NCI-H2107 treated with DMSO at 0.1 percent for 48 hours (cell line): ENCODE results near the gene FAXDC2.
"Not testable (repeated sequence)": the region's sequence is repeated elsewhere in the genome, so short reads cannot be mapped to it uniquely, and the experiment has no call there.

ENCODE experiments used
- DNase-seq: peaks from one replicate; lab custom pipeline; 2025; ENCODE audit not compliant: unreplicated experiment; lab: John Stamatoyannopoulos, UW

Gene FAXDC2

DNA sequence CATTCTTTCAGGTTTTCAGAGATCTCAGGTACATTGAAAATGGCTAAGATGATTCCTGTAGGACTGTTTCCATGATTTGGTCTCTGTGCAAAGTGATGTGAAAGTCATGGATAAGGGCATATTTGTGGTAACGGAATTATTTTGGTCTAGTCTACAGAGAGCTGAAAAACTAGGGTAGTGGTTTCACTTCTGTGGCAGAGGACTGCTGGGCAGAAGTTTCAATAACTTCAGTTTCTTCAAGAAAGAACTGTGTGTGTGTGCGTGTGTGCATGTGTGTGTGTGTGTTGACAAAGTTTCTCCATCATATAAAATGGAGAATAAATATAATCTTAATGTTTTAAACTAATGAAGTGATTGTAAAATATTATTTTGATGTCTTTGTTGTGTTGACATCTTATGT is 12.4 kb upstream of the FAXDC2 start:
- no peak for DNase-seq

DNA sequence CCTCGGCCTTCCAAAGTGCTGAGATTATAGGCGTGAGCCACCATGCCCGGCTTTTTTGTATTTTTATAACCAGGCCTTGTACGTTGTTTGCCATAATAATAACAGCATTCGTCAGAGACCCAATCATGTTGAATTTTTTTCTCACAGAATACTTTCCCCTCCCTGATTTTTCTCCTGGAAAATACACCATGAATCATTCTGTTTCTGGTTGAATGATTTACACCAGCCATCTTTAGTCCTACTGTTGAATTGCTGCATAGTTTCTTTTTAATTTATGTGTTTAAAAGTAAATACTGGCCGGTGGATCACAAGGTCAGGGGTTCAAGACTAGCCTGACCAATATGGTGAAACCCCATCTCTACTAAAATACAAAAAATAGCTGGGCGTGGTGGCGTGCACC is 11.5 kb upstream of the FAXDC2 start:
- no peak for DNase-seq

DNA sequence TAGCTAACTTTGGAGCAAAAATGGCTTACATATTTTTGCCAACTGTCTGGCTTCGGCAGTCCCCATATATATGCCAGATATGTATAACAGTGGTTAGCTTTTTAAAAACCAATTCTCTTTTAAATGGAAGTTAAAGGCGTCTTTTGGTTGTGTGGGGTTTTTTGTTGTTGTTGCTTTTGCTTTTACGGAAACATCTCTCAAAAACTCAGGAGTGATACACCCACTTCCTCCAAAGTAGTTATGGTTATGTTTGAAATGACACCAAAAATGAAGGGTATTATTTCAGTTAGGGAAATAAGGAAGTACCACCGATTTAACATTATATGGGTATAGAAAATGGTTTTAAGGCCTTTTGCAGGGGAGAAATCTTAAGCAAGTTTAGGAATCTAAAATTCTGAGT is 10.4 kb upstream of the FAXDC2 start:
- no peak for DNase-seq

DNA sequence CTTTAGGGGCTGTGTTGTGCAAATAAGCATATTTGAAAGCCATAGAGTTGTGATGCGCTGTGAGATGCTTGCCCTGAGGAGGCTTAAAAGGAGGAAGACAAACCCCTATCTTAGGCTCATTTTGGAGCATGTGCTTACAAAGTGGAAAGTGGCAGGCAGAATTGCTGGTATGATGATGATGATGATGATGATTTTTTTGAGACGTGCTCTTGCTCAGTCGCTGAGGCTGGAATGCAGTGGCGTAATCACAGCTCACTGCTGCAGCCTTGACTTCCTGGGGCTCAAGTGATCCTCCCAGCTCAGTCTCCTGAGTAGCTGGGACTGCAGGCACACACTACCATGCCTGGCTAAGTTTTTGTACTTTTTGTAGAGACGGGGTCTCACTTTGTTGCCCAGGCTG is 9.7 kb upstream of the FAXDC2 start:
- DNase-seq: no peak

DNA sequence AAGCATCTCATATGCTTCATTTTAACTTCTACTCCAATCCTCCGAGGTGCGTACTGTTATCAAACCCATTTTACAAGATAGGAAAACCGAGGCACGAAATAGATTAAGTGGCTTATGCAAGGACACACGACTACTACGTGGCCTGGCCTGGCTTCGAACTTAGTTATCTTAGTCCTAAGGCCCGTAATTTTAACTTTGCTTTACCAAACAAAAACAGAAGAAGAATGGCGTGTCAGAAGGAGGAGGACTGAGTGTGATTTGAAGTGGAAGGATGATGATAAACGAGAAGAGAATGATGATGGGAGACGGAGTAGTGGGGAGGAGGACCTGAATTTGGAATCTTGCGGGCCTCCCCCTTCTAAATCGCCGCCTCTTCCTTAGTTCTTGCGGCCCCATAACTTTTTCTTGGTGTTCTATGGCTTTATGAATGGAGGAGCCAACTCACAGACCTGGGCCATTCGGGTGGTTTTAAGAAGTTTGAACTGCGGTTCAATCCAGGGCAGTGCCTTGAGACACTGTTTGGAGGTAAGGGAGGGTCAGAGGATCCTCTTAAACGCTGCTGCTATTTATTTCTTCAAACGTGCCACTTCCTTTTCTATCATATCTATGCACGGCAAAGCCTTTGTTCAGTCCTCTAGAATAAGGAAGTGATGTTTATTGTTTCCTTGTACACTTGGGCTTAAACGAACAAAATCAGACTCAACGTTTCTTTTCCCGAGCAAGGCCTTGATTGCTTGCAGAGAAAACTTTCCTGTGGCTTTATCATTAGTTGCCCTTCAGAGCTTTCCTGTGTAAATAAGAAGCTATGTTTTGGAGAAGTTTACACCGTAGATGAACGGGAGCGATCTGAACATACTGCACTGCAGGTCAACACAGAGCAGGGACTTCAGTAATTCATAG is 8.8 kb upstream of the FAXDC2 start:
- no peak for DNase-seq

DNA sequence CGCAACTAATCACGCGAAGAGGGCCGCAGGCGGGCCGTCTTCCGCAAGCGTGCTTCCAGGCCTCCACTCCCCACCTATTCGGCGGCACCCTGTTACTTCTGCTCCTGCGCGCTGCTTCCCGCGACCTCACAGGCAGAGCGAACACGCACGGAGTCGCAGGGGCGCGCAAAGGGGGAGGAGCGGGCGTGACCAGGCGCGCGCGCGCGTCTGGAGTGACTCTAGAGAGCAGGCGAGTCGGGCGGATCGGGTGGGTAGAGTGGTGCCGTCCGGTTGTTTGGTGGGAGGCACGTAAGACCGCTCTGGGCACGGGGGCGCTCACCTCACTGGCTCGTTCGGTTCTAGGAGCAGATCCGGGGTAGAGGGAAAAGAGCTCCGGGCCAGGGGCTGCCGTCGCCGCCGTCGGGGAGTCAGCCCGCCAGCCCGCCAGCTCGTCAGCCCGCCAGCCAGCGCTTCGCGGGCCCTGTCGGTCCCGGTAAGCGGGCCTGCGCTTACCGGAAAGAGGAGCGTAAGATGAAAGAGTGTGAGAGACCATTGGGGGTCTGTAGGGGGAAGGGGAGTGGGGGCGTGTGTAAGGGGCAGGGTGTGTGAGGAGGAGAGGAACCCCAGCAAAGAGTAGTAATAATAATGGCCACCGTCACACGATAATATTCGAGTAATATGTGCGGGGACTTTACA is 8.0 kb upstream of the FAXDC2 start, which contains the start of gene CNOT8:
Gene CNOT8 (plus strand): TSS at position 331 of the 675 bp plus-strand sequence. CDS start 4,652 bp downstream, outside the sequence.
- DNase-seq: peak; percentile 76

DNA sequence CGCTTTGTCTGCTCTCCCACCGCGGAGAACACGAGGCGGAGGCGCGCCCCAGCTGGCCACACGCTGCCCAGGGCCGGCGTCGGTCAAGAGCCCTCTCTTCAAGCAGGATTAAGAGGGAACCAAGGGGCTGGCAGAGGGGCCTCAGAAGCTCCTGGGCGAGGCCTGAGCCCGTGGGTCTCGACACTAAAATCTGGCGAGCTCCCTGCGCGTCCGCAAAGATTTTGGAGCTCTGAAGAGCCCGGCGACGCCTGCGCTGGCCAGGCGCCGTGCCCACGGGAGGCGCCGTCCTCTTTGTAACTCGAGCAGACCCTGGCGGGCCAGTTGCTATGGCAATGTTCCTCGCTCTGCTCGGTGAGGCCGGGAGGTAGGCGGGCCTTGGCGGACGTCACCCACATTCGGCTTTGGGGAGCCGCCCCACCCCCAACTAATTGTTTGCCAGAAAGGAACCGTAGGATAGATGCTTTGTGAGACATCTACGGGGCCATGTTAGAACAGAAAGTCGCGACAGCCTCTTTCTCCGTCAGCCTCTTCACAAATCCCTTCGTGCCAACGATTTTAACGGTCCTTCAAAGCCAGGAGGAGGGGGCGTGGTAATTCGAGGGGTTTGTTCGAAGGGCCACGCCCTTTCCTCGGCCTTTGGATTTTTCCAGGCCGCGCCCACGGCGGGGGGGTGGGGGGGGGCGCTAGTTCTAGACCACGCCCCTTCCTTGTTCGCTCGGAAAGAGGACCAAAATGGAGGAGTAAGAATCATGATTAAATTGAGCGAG is 7.3 kb upstream of the FAXDC2 start:
- peak; percentile 79 for DNase-seq

DNA sequence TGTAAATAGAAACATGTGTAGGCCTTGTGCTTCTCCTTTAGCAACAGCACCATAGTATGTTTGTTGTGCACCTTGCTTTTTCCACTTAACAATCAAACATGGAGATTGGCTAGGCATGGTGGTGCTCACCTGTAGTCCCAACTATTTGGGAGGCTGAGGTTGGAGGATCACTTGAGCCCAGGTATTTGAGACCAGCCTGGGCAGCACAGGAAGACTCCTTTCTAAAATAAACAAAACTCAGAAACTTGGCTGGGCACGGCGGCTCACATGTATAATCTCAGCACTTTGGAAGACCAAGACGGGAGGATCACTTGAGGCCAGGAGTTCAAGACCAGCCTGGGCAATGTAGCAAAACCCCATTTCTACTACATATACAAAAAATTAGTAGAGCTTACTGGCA is 948 bp upstream of the FAXDC2 start:
- no peak for DNase-seq

DNA sequence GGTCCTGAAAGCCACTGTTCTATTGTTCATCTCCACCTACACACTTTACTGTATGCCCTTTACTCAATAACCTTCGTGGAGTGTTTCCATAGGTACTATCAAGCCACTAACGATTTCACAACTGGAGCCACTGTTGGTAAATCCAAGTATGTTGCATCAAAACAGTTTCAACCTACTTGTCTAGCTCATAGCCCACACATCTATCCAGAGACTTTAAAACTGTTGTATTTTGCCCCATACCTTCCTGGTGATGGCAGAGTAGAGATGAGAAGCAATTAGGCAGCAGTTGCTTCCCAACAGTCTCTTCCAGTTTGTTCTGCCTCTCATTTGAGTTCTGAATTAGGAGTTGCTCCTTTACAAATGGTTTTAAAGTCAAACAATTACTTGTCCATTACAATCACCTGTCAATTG is 607 bp downstream of the FAXDC2 start:
- no peak for DNase-seq

DNA sequence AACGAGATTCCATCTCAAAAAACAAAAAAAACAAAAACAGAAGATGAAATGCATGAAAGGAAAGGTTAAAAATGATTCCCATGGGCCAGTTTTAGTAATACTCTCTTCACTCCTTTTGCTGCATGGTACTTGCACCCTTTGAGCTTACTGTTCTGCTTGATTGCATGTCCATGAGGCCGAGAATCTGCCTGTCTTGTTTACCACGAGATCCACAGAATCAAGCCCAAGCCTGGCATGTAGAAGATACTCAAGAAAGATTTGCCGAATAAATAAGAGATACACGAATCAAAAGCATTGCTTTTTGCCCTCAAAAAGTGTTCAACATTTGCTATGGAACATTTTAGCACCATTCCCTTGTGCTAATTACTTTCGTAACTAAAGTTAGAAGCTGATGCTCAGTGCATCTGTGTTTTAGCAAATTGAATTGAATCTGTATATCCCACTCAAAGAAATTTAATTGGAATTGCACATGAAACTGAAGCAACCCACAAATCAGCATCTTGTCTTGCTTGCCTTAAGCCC is 1.1 kb downstream of the FAXDC2 start:
- DNase-seq: no peak

DNA sequence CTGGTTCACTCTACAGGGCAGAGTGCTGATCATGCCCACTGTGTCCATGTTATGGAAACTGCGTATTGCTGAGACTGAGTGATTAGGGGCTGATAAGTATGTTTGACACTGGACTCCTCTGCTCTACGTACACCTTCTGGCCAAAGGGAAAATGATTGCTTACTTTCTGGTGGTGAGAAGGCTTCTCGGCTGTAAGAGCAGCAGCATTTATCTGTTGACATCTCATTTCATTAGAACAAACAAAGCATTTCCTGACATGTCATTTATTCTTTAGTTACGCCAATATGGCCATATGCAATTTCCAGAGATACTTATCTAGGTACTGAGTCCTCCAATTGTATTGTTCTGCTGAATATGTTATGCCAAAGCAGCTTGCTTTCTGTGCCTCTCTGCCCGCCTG is 5.6 kb downstream of the FAXDC2 start:
- no peak for DNase-seq

DNA sequence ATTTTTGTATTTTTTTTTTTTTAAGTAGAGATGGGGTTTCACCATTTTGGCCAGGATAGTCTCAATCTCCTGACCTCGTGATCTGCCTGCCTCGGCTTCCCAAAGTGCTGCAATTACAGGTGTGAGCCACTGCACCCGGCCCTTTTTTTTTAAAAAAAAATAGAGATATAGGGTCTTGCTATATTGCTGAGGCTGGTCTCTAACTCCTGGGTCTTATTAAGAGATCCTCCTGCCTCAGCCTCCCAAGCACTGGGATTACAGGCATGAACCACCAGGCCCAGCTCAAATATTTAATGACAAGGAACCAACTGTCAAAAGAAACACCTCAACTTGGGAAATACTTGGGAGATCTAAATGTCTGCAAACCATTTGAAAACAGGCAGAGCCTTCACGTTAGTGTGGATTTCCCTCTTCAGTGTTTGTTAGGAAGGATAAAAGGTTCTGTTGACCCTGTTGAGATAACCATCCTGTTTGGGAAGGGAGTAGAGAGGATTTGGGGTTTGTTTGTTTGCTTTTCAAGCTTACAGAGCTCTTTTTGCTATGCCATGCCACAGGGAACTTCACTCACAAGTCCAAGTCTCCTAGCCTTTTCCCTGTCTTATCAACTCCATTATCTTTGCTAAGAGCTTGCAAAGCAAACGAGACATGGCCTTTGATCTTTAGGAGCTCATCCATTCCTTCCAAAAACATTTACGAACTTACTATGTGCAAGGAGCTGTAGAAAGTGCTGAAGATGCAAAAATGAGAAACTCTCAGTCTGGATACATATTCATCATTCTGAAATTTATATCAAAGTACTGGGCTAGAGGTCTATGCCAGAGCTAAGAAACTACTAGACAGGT is 7.5 kb downstream of the FAXDC2 start:
- no peak for DNase-seq

DNA sequence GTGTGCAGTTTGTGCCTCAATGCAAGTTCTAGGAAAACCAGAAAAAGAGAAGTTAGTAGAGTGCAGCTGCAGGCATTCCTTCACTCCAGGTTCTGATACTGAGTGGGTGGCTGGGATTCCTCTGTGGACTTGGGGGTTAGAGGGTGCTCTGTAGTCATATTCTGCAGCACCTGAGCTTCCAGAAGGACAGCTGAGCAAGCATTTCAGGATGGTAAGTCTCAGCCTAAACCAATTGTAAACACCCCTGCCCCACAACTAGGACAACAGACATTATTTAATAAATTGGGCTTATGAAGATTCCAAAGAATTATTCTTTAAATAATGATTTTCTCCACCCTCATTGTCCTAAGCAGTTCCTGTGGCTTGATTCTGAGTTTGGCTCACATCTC is 9.1 kb downstream of the FAXDC2 start:
- no peak for DNase-seq

DNA sequence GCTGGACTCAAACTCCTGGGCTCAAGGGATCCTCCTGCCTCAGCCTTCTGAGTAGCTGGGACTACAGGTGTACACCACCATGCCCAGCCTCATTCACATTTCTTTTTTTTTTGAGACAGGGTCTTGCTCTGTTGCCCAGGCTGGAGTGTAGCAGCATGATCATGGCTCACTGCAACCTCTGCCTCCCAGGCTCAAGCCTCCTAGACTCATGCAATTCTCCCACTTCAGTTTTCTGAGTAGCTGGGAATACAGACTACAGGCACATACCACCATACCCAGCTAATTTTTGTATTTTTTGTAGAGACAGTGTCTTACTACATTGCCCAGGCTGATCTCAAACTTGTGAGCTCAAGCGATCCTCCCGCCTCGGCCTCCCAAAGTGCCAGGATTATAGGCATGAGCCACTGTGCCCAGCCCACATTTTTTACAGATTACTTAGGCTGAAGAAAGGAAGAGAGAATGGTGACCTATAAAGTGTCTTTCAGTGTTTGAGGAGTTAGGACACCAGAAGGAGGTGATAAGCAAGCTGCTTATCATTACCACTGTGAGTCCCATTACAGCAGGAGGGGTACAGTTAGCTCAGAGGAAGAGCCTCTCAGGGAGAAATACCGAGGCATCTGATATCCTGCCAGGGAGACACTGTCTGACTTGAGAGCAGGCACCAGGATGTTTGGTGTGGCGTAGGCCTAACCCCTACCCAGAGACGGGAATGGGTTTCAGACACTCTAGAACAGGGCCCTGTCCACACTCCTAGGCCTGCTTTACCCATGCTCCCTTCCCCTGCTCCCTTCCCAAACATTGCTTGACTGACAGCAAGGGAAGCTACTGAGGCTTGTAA is 9.7 kb downstream of the FAXDC2 start:
- DNase-seq: no peak

DNA sequence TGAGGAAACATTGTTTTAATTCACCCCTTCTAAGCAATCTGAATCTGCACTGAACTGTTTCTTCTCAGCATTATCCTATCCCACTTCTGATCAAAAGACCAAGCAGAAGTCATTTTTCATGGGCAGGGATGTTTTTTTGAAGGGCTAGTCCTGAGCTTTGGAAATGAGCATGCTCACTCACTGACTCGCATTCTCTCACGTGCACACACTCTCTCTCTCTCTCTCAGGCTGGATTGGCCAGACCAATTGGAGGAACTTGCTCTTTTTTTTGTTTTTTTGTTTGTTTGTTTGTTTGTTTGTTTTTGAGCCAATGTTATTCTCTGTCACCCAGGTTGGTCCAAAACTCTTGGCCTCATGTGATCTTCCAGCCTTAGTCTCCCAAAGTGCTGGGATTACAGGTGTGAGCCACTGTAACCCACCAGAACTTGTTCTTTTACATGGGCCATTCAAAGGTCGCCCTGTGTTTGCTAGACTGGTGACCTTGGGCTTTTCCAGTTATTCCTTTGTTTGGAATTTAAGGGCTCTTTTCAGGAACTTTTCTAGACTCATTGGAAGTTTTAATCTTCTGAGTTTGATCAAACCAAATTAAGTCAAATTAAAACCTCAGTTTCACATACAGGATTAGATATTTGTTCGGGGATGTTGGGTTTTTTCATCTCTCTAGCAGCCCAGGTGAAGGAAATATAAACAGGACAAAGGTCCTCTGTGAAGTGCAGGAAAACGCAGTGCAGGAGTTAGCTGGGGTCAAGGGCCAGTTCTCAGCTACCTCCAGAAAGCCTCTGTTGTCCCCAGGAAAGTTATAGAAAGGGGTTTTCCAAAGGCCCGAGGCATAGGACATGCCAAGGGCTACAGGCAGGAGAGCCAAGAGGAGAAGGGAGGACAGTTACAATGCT is 13.1 kb downstream of the FAXDC2 start:
- no peak for DNase-seq

DNA sequence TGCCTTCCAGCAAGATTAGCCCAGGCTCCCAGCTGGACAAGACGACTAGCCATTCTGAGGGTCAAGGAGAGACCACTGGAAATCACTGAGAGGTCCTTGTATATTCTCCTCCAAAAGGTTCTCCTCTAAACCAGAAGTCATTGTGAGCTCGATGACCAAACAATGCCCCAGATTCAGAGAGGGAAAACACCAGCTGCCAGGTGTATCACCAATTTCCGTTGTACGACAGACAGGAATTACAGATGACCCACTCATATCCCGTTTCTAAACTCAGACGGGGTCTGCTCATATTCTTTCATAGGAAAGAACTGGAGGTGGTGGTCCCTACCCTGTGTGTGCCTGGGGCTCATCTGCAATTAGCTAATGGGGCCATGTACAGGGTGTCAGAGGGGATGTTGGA is 14.2 kb downstream of the FAXDC2 start:
- no peak for DNase-seq

DNA sequence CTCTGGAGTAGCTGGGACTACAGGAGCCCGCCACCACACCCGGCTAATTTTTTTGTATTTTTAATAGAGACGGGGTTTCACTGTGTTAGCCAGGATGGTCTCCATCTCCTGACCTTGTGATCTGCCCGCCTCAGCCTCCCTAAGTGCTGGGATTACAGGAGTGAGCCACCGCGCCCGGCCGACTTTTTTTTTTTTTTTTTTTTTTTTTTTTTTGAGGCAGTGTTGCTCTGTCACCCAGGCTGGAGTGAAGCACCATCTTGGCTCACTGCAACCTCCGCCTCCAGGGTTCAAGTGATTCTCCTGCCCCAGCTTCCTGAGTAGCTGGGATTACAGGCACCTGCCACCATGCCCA is 14.7 kb downstream of the FAXDC2 start:
- DNase-seq: not testable (repeated sequence)

DNA sequence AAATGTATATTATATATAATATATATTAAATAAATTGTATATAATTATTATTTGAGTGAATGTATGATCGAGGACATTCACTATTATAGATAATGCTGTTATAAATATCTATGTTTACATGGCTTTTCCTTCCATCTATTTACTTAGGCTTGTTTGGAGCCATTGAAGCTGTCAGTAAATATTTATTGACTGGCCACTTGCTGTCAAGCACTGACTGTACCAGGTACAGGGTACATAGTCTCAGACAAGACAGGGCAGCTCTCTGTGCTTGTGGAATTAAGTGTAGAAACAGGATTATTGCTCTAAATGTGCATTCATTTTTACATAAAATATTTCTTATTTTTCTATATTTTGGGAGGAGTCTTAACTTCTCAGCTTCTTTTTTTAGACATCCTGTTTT is 16.4 kb downstream of the FAXDC2 start:
- no peak for DNase-seq

DNA sequence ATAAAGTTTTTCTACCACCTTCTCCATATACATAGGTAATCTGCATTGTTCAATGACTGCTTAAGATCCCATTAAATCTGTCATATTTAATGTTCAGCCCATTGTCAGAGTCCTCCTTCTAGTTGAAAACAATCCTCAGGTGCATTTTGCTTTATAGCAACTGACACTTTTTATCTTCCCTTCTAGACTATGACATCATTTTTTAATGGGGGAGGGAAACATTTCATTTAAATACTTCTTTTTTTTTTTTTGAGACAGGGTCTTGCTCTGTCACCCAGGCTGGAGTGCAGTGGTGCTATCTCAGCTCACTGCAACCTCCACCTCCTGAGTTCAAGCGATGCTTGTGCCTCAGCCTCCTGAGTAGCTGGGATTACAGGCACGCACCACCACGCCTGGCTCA is 17.6 kb downstream of the FAXDC2 start:
- not testable (repeated sequence) for DNase-seq
